Parathyroid adenoma (tissue), 2 donors: ENCODE measurements around the gene MED6.

Source experiments
- H2AFZ ChIP-seq: fragments of 300-600 bp; sonication (generic); one replicate; pipeline ENCODE4 v1.7.0; 2017; ENCODE audit warnings: antibody characterized with exemption, mild to moderate bottlenecking
- H3K27ac ChIP-seq: fragments of 300-600 bp; sonication (generic); one replicate; pipeline ENCODE4 v1.7.0; 2017
- H3K27me3 ChIP-seq: fragments of 300-600 bp; sonication (generic); one replicate; pipeline ENCODE4 v1.7.0; 2017; ENCODE audit warnings: low read length; ENCODE audit not compliant: control insufficient read depth, insufficient read depth
- H3K36me3 ChIP-seq: fragments of 300-600 bp; sonication (generic); one replicate; pipeline ENCODE4 v1.7.0; 2017; ENCODE audit warnings: low read length; ENCODE audit not compliant: control insufficient read depth, insufficient read depth
- H3K4me1 ChIP-seq: fragments of 300-600 bp; sonication (generic); one replicate; pipeline ENCODE4 v1.7.0; 2017; ENCODE audit warnings: control low read depth
- H3K4me2 ChIP-seq: fragments of 300-600 bp; sonication (generic); one replicate; pipeline ENCODE4 v1.7.0; 2017; ENCODE audit warnings: low read length
- H3K4me3 ChIP-seq: fragments of 300-600 bp; sonication (generic); one replicate; pipeline ENCODE4 v1.7.0; 2017; ENCODE audit warnings: low read depth, low read length
- H3K79me2 ChIP-seq: fragments of 300-600 bp; sonication (generic); one replicate; pipeline ENCODE4 v1.7.0; 2017; ENCODE audit warnings: control low read depth
- H3K9ac ChIP-seq: fragments of 300-600 bp; sonication (generic); one replicate; pipeline ENCODE4 v1.7.0; 2017; ENCODE audit warnings: mild to moderate bottlenecking
- H3K9me3 ChIP-seq: fragments of 300-600 bp; sonication (generic); one replicate; pipeline ENCODE4 v1.7.0; 2017; ENCODE audit warnings: low read length; ENCODE audit not compliant: control insufficient read depth
- CTCF ChIP-seq: fragments of 300-600 bp; sonication (generic); IDR thresholded peaks from one replicate; pipeline ENCODE4 v1.7.0; 2017; ENCODE audit warnings: antibody characterized with exemption, mild to moderate bottlenecking
- donor health status: primary hyperparathyroidism.

MED6 gene

GRCh38 chr14:70563869-70564268, 36.6 kb downstream of the MED6 start:
- H3K4me1 ChIP-seq, result no peaks in the 10 kb centered on the region
- no peak overlapping the region for H3K9ac ChIP-seq
- no peak overlapping the region for H3K4me2 ChIP-seq
- no peak overlapping the region for H2AFZ ChIP-seq
- no peaks in the 10 kb centered on the region for H3K27me3 ChIP-seq
- H3K27ac ChIP-seq, result no peak overlapping the region
- no peaks in the 10 kb centered on the region for H3K9me3 ChIP-seq
- no peak overlapping the region for H3K4me3 ChIP-seq
- TF ChIP-seq CTCF, result no peak
- peaks cover 10% of the 10 kb centered on the region for H3K79me2 ChIP-seq
- H3K36me3 ChIP-seq, result no peaks in the 10 kb centered on the region

GRCh38 chr14:70563417-70563816, 37.0 kb downstream of the MED6 start:
- Histone ChIP-seq H2AFZ (no peak overlapping the region), H3K4me2 (no peak overlapping the region), H3K36me3 (no peaks in the 10 kb centered on the region), H3K79me2 (peaks cover 10% of the 10 kb centered on the region), H3K27me3 (no peaks in the 10 kb centered on the region), H3K4me3 (no peak overlapping the region), H3K9ac (no peak overlapping the region), H3K4me1 (no peaks in the 10 kb centered on the region), H3K27ac (no peak overlapping the region), H3K9me3 (no peaks in the 10 kb centered on the region)
- TF ChIP-seq CTCF, result no peak

- no peaks in the 10 kb centered on the region for H3K27me3 ChIP-seq
- H3K9me3 ChIP-seq, result no peaks in the 10 kb centered on the region
- H3K27ac ChIP-seq, result no peak overlapping the region
- no peaks in the 10 kb centered on the region for H3K36me3 ChIP-seq
- TF ChIP-seq CTCF, result no peak
- H3K4me3 ChIP-seq, result no peak overlapping the region
- H3K4me1 ChIP-seq, result no peaks in the 10 kb centered on the region
- no peak overlapping the region for H3K9ac ChIP-seq
- H3K4me2 ChIP-seq, result no peak overlapping the region
- no peaks in the 10 kb centered on the region for H3K79me2 ChIP-seq
- no peak overlapping the region for H2AFZ ChIP-seq
Observed at GRCh38 chr14:70558356-70558755, 42.1 kb downstream of the MED6 start.

GRCh38 chr14:70555890-70556289, 44.6 kb downstream of the MED6 start:
- Histone ChIP-seq H3K79me2 (no peaks in the 10 kb centered on the region), H3K36me3 (no peaks in the 10 kb centered on the region), H3K4me3 (no peak overlapping the region), H3K4me2 (no peak overlapping the region), H3K9ac (no peak overlapping the region), H3K9me3 (no peaks in the 10 kb centered on the region), H3K27ac (no peak overlapping the region), H2AFZ (no peak overlapping the region), H3K27me3 (no peaks in the 10 kb centered on the region), H3K4me1 (no peaks in the 10 kb centered on the region)
- no peak for TF ChIP-seq CTCF

GRCh38 chr14:70538087-70538486, 62.4 kb downstream of the MED6 start:
- H3K9ac ChIP-seq, result no peak overlapping the region
- peaks cover 2% of the 10 kb centered on the region for H3K79me2 ChIP-seq
- TF ChIP-seq CTCF, result no peak

More at GRCh38 chr14:70538087-70538486, 62.4 kb downstream of the MED6 start:
- Histone ChIP-seq H3K4me3 (no peak overlapping the region), H3K4me1 (no peaks in the 10 kb centered on the region), H3K9me3 (no peaks in the 10 kb centered on the region), H3K27me3 (no peaks in the 10 kb centered on the region), H3K27ac (no peak overlapping the region), H3K36me3 (no peaks in the 10 kb centered on the region), H2AFZ (no peak overlapping the region), H3K4me2 (no peak overlapping the region)
